ENCODE data around the gene SLC6A18. TPM values are rescaled to one million over a fixed set of nuclear protein-coding genes. Genes with fewer than 3 reads are reported as not detected.

SLC6A18 gene
- polyA plus RNA-seq, 1 experiment = not detected

GRCh38 chr5:1292139-1292538 lies 67.0 kb downstream of the SLC6A18 start:
- no peak overlapping the region for H3K27ac ChIP-seq (ENCODE audit: low read depth, low read length)
- peaks cover 13% of the 10 kb centered on the region for H3K27me3 ChIP-seq (ENCODE audit: control insufficient read depth, insufficient read depth, low read length)
- TF ChIP-seq CTCF (IDR thresholded peaks at IDR 0.05; ENCODE audit: low read depth, low read length) = no peak
- ChIA-PET CTCF (no interaction called here), POLR2A (no interaction called here)
- no peak overlapping the region for H3K4me3 ChIP-seq (ENCODE audit: low read depth, low read length)
- DNase-seq (ENCODE audit: low read depth, low spot score) = no peak
- peaks cover 39% of the 10 kb centered on the region for H3K9me3 ChIP-seq (ENCODE audit: control insufficient read depth, insufficient read depth, low read length)

- POLR2A ChIA-PET = no interaction called here
- H3K9me3 ChIP-seq (ENCODE audit: control insufficient read depth, insufficient read depth, low read length) = peaks cover 39% of the 10 kb centered on the region
- peaks cover 15% of the 10 kb centered on the region for H3K27me3 ChIP-seq (ENCODE audit: control insufficient read depth, insufficient read depth, low read length)
- CTCF ChIA-PET = no interaction called here
- no peak for DNase-seq (ENCODE audit: low read depth, low spot score)
- no peak for TF ChIP-seq CTCF (IDR thresholded peaks at IDR 0.05; ENCODE audit: low read depth, low read length)
- H3K27ac ChIP-seq (ENCODE audit: low read depth, low read length) = no peak overlapping the region
- H3K4me3 ChIP-seq (ENCODE audit: low read depth, low read length) = no peak overlapping the region
Measured at GRCh38 chr5:1292846-1293415, 67.8 kb downstream of the SLC6A18 start.

- POLR2A ChIA-PET = no interaction called here
Measured at GRCh38 chr5:1293416-1294205, 68.4 kb downstream of the SLC6A18 start.

GRCh38 chr5:1294206-1294834 lies 69.1 kb downstream of the SLC6A18 start:
- ChIA-PET POLR2A (no interaction called here), CTCF (no interaction called here)
- no peak for DNase-seq (ENCODE audit: low read depth, low spot score)
- peaks cover 28% of the 10 kb centered on the region; the same call in 1 of the 2 replicates for H3K9me3 ChIP-seq (ENCODE audit: control insufficient read depth, insufficient read depth, low read length)
- H3K27ac ChIP-seq (ENCODE audit: low read depth, low read length) = no peak overlapping the region
- H3K27me3 ChIP-seq (ENCODE audit: control insufficient read depth, insufficient read depth, low read length) = peaks cover 15% of the 10 kb centered on the region
- TF ChIP-seq CTCF (IDR thresholded peaks at IDR 0.05; ENCODE audit: low read depth, low read length) = no peak
- H3K4me3 ChIP-seq (ENCODE audit: low read depth, low read length) = no peak overlapping the region

More at GRCh38 chr5:1293416-1294205, 68.4 kb downstream of the SLC6A18 start:
- no peak overlapping the region for H3K4me3 ChIP-seq (ENCODE audit: low read depth, low read length)
- DNase-seq (ENCODE audit: low read depth, low spot score) = no peak
- no peak for TF ChIP-seq CTCF (IDR thresholded peaks at IDR 0.05; ENCODE audit: low read depth, low read length)
- H3K27ac ChIP-seq (ENCODE audit: low read depth, low read length) = no peak overlapping the region
- H3K9me3 ChIP-seq (ENCODE audit: control insufficient read depth, insufficient read depth, low read length) = peaks cover 35% of the 10 kb centered on the region; the same call in 1 of the 2 replicates
- CTCF ChIA-PET = no interaction called here
- H3K27me3 ChIP-seq (ENCODE audit: control insufficient read depth, insufficient read depth, low read length) = peaks cover 15% of the 10 kb centered on the region
